Measurements from ENCODE around the gene TMEM9.

- no peak for TF ChIP-seq POLR2AphosphoS5 (IDR thresholded peaks at IDR 0.05; ENCODE audit: borderline replicate concordance, low read depth, low read length)
- no peak for TF ChIP-seq EZH2 (IDR thresholded peaks at IDR 0.05)
Observed at GRCh38 chr1:201139756-201140155, 14.5 kb downstream of the TMEM9 start.

Data from SK-N-MC (cell line).